Testis (tissue), 3 donors: ENCODE results near the gene CCDC80. TPM values are rescaled to one million over a fixed set of nuclear protein-coding genes. Genes with fewer than 3 reads are reported as not detected.

ENCODE experiments used
- DNase-seq: peaks from one replicate; pipeline ENCODE4 v3.0.0-alpha.2; 2019
- H3K27ac ChIP-seq, 2 donors: fragments of 200-600 bp; sonication (generic); one replicate each; pipeline ENCODE4 v1.5.1; 2019
- H3K27me3 ChIP-seq: fragments of 200-600 bp; sonication (generic); one replicate; pipeline ENCODE4 v1.5.1; 2019
- H3K36me3 ChIP-seq: fragments of 200-600 bp; sonication (generic); one replicate; pipeline ENCODE4 v1.5.1; 2017; ENCODE audit warnings: low read depth; ENCODE audit errors: missing control alignments
- H3K4me1 ChIP-seq: fragments of 200-600 bp; sonication (generic); one replicate; pipeline ENCODE4 v1.5.1; 2019
- H3K4me3 ChIP-seq, 2 donors: fragments of 200-600 bp; sonication (generic); one replicate each; pipeline ENCODE4 v1.5.1; 2017 to 2019
- H3K9me3 ChIP-seq: fragments of 200-600 bp; sonication (generic); one replicate; pipeline ENCODE4 v1.5.1; 2017
- CTCF ChIP-seq, 3 experiments: fragments of 450-650 bp in 2 of 3; fragments of 200-600 bp in 1 of 3; sonication (generic) in 1 of 3; IDR thresholded peaks; one replicate each; pipeline ENCODE4 v1.5.1; 2016 to 2019; ENCODE audit warnings: antibody characterized with exemption in 3 of 3, mild to moderate bottlenecking in 2 of 3, moderate library complexity in 1 of 3
- POLR2A ChIP-seq: fragments of 450-650 bp; IDR thresholded peaks from one replicate; pipeline ENCODE4 v1.6.1; 2017; ENCODE audit warnings: antibody characterized with exemption, mild to moderate bottlenecking, moderate library complexity
- WGBS, 2 donors: methylation state at CpG; one replicate each; pipeline ENCODE4 v1.1.5; 2018; 5-methylcytosine and 5-hydroxymethylcytosine counted together
- intact Hi-C: fragments of 100-400 bp; cut with DNase I; formaldehyde crosslinking; loops from one replicate; pipeline ENCODE4 v1.15.1; 2023; ENCODE audit warnings: low total_unique reads
- polyA plus RNA-seq: library from polyadenylated mRNA; stranded (reverse); fragments of 350-450 nt; fragmentation: Illumina TruSeq; extraction: RNeasy Lipid Tissue Mini Kit (QIAGEN cat#74804); gene quantifications from one replicate; pipeline ENCODE4 v1.2.3, GENCODE V29; 2014; ENCODE audit warnings: low read depth, low replicate concordance; ENCODE audit not compliant: insufficient read depth
- total RNA-seq, 2 donors: library from RNA; depleted of rRNA; stranded (reverse); fragments of >200 nt; gene quantifications; one replicate each; pipeline ENCODE4 v1.2.3, GENCODE V29; 2016

Gene CCDC80
- total and polyA plus RNA-seq, 3 donors from 2014 or later, result 13.8 to 159 (median 18.8) TPM

- DNase-seq, result no peak
- H3K4me1 ChIP-seq, result no peaks in the 10 kb centered on the region
- H3K36me3 ChIP-seq, result no peaks in the 10 kb centered on the region
Observed at GRCh38 chr3:112593258-112593657, 47.7 kb downstream of the CCDC80 start.

GRCh38 chr3:112587336-112587735 lies 53.6 kb downstream of the CCDC80 start:
- H3K36me3 ChIP-seq, result no peaks in the 10 kb centered on the region
- 88 to 100% methylated on average over 1 of the region's 1 CpG for WGBS, 2 donors
- no peak for TF ChIP-seq CTCF (IDR thresholded peaks at IDR 0.05)
- no peak for TF ChIP-seq POLR2A
- H3K27ac ChIP-seq, result no peak overlapping the region
- no peak for DNase-seq
- H3K27me3 ChIP-seq, result no peaks in the 10 kb centered on the region
- H3K9me3 ChIP-seq, result no peaks in the 10 kb centered on the region
- intact Hi-C loops, result no loop called here
- no peak overlapping the region for H3K4me3 ChIP-seq
- no peaks in the 10 kb centered on the region for H3K4me1 ChIP-seq

More at GRCh38 chr3:112593258-112593657, 47.7 kb downstream of the CCDC80 start:
- Histone ChIP-seq H3K9me3 (no peaks in the 10 kb centered on the region), H3K27me3 (no peaks in the 10 kb centered on the region), H3K27ac (no peak overlapping the region), H3K4me3 (no peak overlapping the region)
- TF ChIP-seq CTCF (IDR thresholded peaks at IDR 0.05) (no peak), POLR2A (no peak)
- intact Hi-C loops, result no loop called here

- intact Hi-C loops, result no loop called here
- Histone ChIP-seq H3K36me3 (no peaks in the 10 kb centered on the region), H3K27ac (no peak overlapping the region)
Observed at GRCh38 chr3:112585782-112586181, 55.2 kb downstream of the CCDC80 start.

GRCh38 chr3:112583105-112583504 lies 57.8 kb downstream of the CCDC80 start:
- H3K36me3 ChIP-seq, result no peaks in the 10 kb centered on the region
- 83 to 88% methylated on average over 3 of the region's 3 CpGs for WGBS, 2 donors

More at GRCh38 chr3:112585782-112586181, 55.2 kb downstream of the CCDC80 start:
- DNase-seq, result no peak
- Histone ChIP-seq H3K27me3 (no peaks in the 10 kb centered on the region), H3K4me3 (no peak overlapping the region), H3K4me1 (no peaks in the 10 kb centered on the region), H3K9me3 (no peaks in the 10 kb centered on the region)
- TF ChIP-seq POLR2A (no peak), CTCF (IDR thresholded peaks at IDR 0.05) (no peak)

More at GRCh38 chr3:112583105-112583504, 57.8 kb downstream of the CCDC80 start:
- Histone ChIP-seq H3K4me1 (no peaks in the 10 kb centered on the region), H3K4me3 (no peak overlapping the region), H3K27ac (no peak overlapping the region), H3K27me3 (no peaks in the 10 kb centered on the region), H3K9me3 (no peaks in the 10 kb centered on the region)
- DNase-seq, result no peak
- no peak for TF ChIP-seq POLR2A
- no peak for TF ChIP-seq CTCF (IDR thresholded peaks at IDR 0.05)
- intact Hi-C loops, result no loop called here
